Smooth muscle cell (in vitro differentiated cells): Measurements from ENCODE around the gene ATP8B3. TPM values are rescaled to one million over a fixed set of nuclear protein-coding genes. Genes with fewer than 3 reads are reported as not detected.
A peak's percentile ranks its signal among the peaks of the same experiment; 100 is the strongest.

Experiments
- DNase-seq: peaks from one replicate; lab custom pipeline; 2025; ENCODE audit not compliant: unreplicated experiment; lab: John Stamatoyannopoulos, UW
- H2AFZ ChIP-seq: fragments of 200-600 bp; sonication (generic); 2 replicates; pipeline ENCODE4 v1.6.0; 2016; ENCODE audit warnings: antibody characterized with exemption, low read depth, mild to moderate bottlenecking
- H3F3A ChIP-seq: fragments of 200-600 bp; sonication (generic); 2 replicates; pipeline ENCODE4 v1.6.0; 2017; ENCODE audit warnings: antibody characterized with exemption, low read depth
- H3K27ac ChIP-seq: fragments of 200-600 bp; sonication (generic); 2 replicates; pipeline ENCODE4 v1.5.1; 2016; ENCODE audit warnings: low read depth, mild to moderate bottlenecking
- H3K27me3 ChIP-seq: fragments of 200-600 bp; sonication (generic); 2 replicates; pipeline ENCODE4 v1.6.1; 2016; ENCODE audit warnings: low read depth, mild to moderate bottlenecking
- H3K36me3 ChIP-seq: fragments of 200-600 bp; sonication (generic); 2 replicates; pipeline ENCODE4 v1.5.1; 2016; ENCODE audit warnings: low read depth
- H3K4me1 ChIP-seq: fragments of 200-600 bp; sonication (generic); 2 replicates; pipeline ENCODE4 v1.5.1; 2016; ENCODE audit warnings: low read depth
- H3K4me2 ChIP-seq: fragments of 200-600 bp; sonication (generic); 2 replicates; pipeline ENCODE4 v1.6.0; 2016; ENCODE audit warnings: mild to moderate bottlenecking
- H3K4me3 ChIP-seq: fragments of 200-600 bp; sonication (generic); 2 replicates; pipeline ENCODE4 v1.5.1; 2016; ENCODE audit warnings: mild to moderate bottlenecking
- H3K79me2 ChIP-seq: fragments of 200-600 bp; sonication (generic); 2 replicates; pipeline ENCODE4 v1.6.0; 2016; ENCODE audit warnings: low read depth, mild to moderate bottlenecking
- H3K9ac ChIP-seq: fragments of 200-600 bp; sonication (generic); 2 replicates; pipeline ENCODE4 v1.6.0; 2016; ENCODE audit warnings: low read depth
- H3K9me3 ChIP-seq: fragments of 200-600 bp; sonication (generic); replicated peaks from 2 replicates; pipeline ENCODE4 v1.5.1; 2016; ENCODE audit warnings: low read depth
- H4K20me1 ChIP-seq: fragments of 200-600 bp; sonication (generic); 2 replicates; pipeline ENCODE4 v1.6.0; 2016; ENCODE audit warnings: low read depth
- CTCF ChIP-seq: fragments of 200-600 bp; sonication (generic); IDR thresholded peaks from 2 replicates; pipeline ENCODE4 v1.5.1; 2017; ENCODE audit warnings: borderline replicate concordance, mild to moderate bottlenecking, antibody characterized with exemption; ENCODE audit not compliant: insufficient read depth, poor library complexity, severe bottlenecking
- WGBS: methylation state at CpG from one replicate; pipeline ENCODE4 v1.1.7; 2016; ENCODE audit warnings: low lambda C conversion rate; 5-methylcytosine and 5-hydroxymethylcytosine counted together
- polyA plus RNA-seq: library from polyadenylated mRNA; unstranded; fragments of >200 nt; fragmentation: Nextera tagmentation; extraction: Ambion mirVana; gene quantifications from 2 replicates; pipeline ENCODE4 v1.2.1, GENCODE V29; 2016
- total RNA-seq: library from RNA; depleted of rRNA; stranded (reverse); fragments of >200 nt; gene quantifications from 2 replicates; pipeline ENCODE4 v1.2.3, GENCODE V29; 2014

ATP8B3 gene
- total and polyA plus RNA-seq, 2 experiments from 2014 or later = 2.8 to 3.9 TPM

DNA sequence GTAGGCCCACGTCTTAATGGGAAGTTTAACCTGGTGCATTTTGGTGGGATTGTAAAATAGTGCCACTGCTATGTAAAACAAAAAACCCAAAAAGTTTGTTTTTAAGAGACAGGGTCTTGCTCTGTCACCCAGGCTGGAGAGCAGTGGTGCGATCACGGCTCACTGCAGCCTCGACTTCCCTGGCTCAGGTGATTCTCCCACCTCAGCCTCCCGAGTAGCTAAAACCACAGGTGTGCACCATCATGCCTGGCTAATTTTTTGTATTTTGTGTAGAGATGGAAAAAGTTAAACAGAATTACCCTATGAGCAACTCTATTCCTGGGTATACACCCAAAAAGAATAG lies 37.0 kb upstream of the ATP8B3 start:
- H3K9me3 ChIP-seq = no peaks in the 10 kb centered on the region
- H2AFZ ChIP-seq = no peak overlapping the region
- WGBS = 78% methylated on average over 5 of the region's 5 CpGs
- no peak for DNase-seq
- H3K36me3 ChIP-seq = no peaks in the 10 kb centered on the region
- no peak overlapping the region for H3K4me2 ChIP-seq
- H3K4me3 ChIP-seq = no peak overlapping the region
- peaks cover 54% of the 10 kb centered on the region for H3K79me2 ChIP-seq
- no peaks in the 10 kb centered on the region for H3K27me3 ChIP-seq
- H3K27ac ChIP-seq = peak overlapping the region; percentile 4
- peaks cover 56% of the 10 kb centered on the region for H4K20me1 ChIP-seq
- H3K9ac ChIP-seq = no peak overlapping the region
- peaks cover 12% of the 10 kb centered on the region for H3F3A ChIP-seq
- peaks cover 18% of the 10 kb centered on the region for H3K4me1 ChIP-seq
- no peak for TF ChIP-seq CTCF

DNA sequence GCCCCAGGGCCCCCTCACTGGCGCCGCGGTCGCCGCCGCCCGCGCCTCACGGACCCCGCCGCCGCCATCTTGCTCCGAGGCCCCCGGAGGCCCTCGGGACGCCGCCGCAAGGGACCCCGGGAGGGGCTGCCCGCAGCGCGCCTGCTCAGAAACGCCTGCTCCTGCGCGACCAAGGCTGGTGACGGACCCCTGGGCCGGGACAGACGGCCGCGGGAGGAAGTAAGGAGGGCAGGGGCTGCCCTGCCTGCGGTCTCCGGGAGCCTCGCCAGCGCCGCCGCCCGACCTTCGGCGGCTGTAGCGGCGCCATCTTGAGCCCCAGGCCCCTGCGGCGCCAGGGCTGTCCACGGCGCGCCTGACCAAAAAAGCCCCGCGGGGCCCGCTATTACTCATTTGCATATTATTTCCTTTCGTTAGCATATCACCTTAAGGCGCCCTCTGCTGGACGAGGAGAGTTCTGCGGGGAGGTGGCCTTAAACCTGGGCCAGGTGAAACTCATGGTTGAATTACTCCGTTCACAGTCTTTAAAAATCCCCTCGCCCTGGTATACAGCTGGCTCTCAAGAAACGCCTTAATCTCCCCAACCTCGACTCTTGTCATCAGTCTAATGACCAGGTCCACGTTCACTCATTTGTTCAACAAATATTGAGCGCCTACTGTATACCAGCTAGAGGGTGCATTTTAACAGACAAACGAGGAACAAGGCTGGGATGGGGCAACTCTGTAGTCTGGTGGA lies 36.5 kb upstream of the ATP8B3 start, which contains the start of gene REXO1:
Gene REXO1, minus strand, starts transcription at position 85 of the 733 bp plus-strand sequence. CDS start 125 bp downstream, outside the sequence.
- peak; percentile 91 for DNase-seq
- Histone ChIP-seq H3K27me3 (no peaks in the 10 kb centered on the region), H3K4me3 (peak within 1 kb of the TSS; percentile 93), H3K36me3 (no peaks in the 10 kb centered on the region), H3K4me2 (peak within 1 kb of the TSS; percentile 100), H3K79me2 (peaks cover 54% of the 10 kb centered on the region), H3K9ac (peak within 1 kb of the TSS; percentile 100), H4K20me1 (peaks cover 60% of the 10 kb centered on the region), H3F3A (peaks cover 12% of the 10 kb centered on the region), H3K27ac (peak within 1 kb of the TSS; percentile 100), H2AFZ (peak within 1 kb of the TSS; percentile 83), H3K4me1 (peaks cover 13% of the 10 kb centered on the region), H3K9me3 (no peaks in the 10 kb centered on the region)
- WGBS = 4% methylated on average over 32 of the region's 60 CpGs
- peak; percentile 96 for TF ChIP-seq CTCF

- Histone ChIP-seq H3K36me3 (no peaks in the 10 kb centered on the region), H3K4me1 (peaks cover 11% of the 10 kb centered on the region), H3F3A (peaks cover 12% of the 10 kb centered on the region), H3K27ac (peak overlapping the region; percentile 100), H3K79me2 (peaks cover 56% of the 10 kb centered on the region), H3K9ac (peak overlapping the region; percentile 100), H3K4me2 (peak overlapping the region; percentile 100), H3K9me3 (no peaks in the 10 kb centered on the region), H2AFZ (no peak overlapping the region), H4K20me1 (peaks cover 60% of the 10 kb centered on the region), H3K4me3 (peak overlapping the region; percentile 93), H3K27me3 (no peaks in the 10 kb centered on the region)
- WGBS = 2% methylated on average over 52 of the region's 72 CpGs
- no peak for TF ChIP-seq CTCF
- no peak for DNase-seq
These were observed 35.8 kb upstream of the ATP8B3 start for GRCh38 chr19:1847684-1848398.
